OCI-LY1 (cell line): ENCODE data around the gene FANCD2.

Experiments used
- H2AFZ ChIP-seq: fragments of 200-600 bp; sonication (generic), shearing (Covaris generic); 2 replicates; pipeline ENCODE4 v1.6.0; 2014; ENCODE audit warnings: antibody characterized with exemption, mild to moderate bottlenecking, low read length
- H3F3A ChIP-seq: fragments of 200-600 bp; sonication (generic), shearing (Covaris generic); 2 replicates; pipeline ENCODE4 v1.6.0; 2014; ENCODE audit warnings: mild to moderate bottlenecking, antibody characterized with exemption, low read length, moderate library complexity; ENCODE audit not compliant: insufficient read depth
- H3K27ac ChIP-seq: fragments of 200-600 bp; sonication (generic); 2 replicates; pipeline ENCODE4 v1.5.1; 2014; ENCODE audit warnings: low read length, mixed run types, mild to moderate bottlenecking, low read depth; ENCODE audit not compliant: poor library complexity, severe bottlenecking
- H3K27me3 ChIP-seq: fragments of 200-600 bp; sonication (generic); 2 replicates; pipeline ENCODE4 v1.6.0; 2014; ENCODE audit warnings: antibody characterized with exemption, mild to moderate bottlenecking, low read length, moderate library complexity; ENCODE audit not compliant: insufficient read depth
- H3K36me3 ChIP-seq: fragments of 200-600 bp; sonication (generic); 2 replicates; pipeline ENCODE4 v1.6.1; 2014; ENCODE audit warnings: mild to moderate bottlenecking, antibody characterized with exemption, low read length, moderate library complexity, mixed read lengths; ENCODE audit not compliant: insufficient read depth
- H3K4me1 ChIP-seq: fragments of 200-600 bp; sonication (generic); 2 replicates; pipeline ENCODE4 v1.5.1; 2014; ENCODE audit warnings: mild to moderate bottlenecking, low read length, moderate library complexity; ENCODE audit not compliant: insufficient read depth, severe bottlenecking
- H3K4me2 ChIP-seq: fragments of 200-600 bp; sonication (generic), shearing (Covaris generic); 2 replicates; pipeline ENCODE4 v1.6.1; 2014; ENCODE audit warnings: low read length
- H3K4me3 ChIP-seq: fragments of 200-600 bp; sonication (generic); 2 replicates; pipeline ENCODE4 v1.5.1; 2014; ENCODE audit warnings: low read length, low read depth, mild to moderate bottlenecking, mixed read lengths; ENCODE audit not compliant: poor library complexity, severe bottlenecking
- H3K79me2 ChIP-seq: fragments of 200-600 bp; shearing (Covaris generic); 2 replicates; pipeline ENCODE4 v1.6.1; 2016; ENCODE audit warnings: mixed run types, low read length, mixed read lengths; ENCODE audit not compliant: insufficient read depth
- H3K9ac ChIP-seq: fragments of 200-600 bp; sonication (generic), shearing (Covaris generic); 2 replicates; pipeline ENCODE4 v1.6.1; 2014; ENCODE audit warnings: mild to moderate bottlenecking, low read length, mixed read lengths
- H3K9me2 ChIP-seq: fragments of 200-600 bp; sonication (generic), shearing (Covaris generic); 2 replicates; pipeline ENCODE4 v1.6.1; 2014; ENCODE audit warnings: low read depth, mild to moderate bottlenecking, low read length, mixed read lengths
- H3K9me3 ChIP-seq: fragments of 200-600 bp; shearing (Covaris generic); 2 replicates; pipeline ENCODE4 v1.6.1; 2014; ENCODE audit warnings: low read length, mixed read lengths
- H4K20me1 ChIP-seq: fragments of 200-600 bp; sonication (generic), shearing (Covaris generic); 2 replicates; pipeline ENCODE4 v1.6.0; 2016; ENCODE audit warnings: mild to moderate bottlenecking, low read length; ENCODE audit not compliant: insufficient read depth
- EZH2 ChIP-seq: fragments of 200-600 bp; sonication (generic), shearing (Covaris generic); IDR thresholded peaks from 2 replicates; pipeline ENCODE4 v1.8.0; 2017; ENCODE audit warnings: borderline replicate concordance, mixed run types, mild to moderate bottlenecking, antibody characterized with exemption, low read length, moderate library complexity, mixed read lengths
- TF ChIP-seq, protein P1 (sequence below): fragments of 200-600 bp; sonication (generic), shearing (Covaris generic); IDR thresholded peaks from 2 replicates; pipeline ENCODE4 v1.5.1; 2017; ENCODE audit warnings: mild to moderate bottlenecking, antibody characterized with exemption, low read length, moderate library complexity, mixed read lengths

The FANCD2 gene

DNA sequence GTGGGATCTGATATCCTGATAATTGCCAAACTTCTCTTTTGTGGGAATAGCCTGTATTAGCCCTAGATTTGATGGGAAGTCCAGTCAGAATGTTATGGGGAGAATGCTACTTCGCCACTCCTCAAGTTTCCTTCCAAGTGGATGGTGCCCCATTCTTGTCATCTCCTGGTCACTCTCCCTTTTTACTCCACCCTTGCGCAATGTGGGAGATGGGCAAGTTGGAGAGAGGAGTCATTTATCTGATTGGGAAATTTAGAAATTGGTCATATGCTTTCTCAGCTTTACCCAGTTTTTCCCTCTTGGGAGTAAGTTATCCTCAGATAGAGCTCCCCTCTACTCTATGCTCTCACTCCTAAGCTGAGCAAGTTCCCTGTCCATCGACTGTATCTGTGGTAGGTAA lies 67.4 kb downstream of the FANCD2 start:
- no peak overlapping the region for H3K4me2 ChIP-seq
- no peaks in the 10 kb centered on the region for H3K27me3 ChIP-seq
- TF ChIP-seq, protein P1, sequence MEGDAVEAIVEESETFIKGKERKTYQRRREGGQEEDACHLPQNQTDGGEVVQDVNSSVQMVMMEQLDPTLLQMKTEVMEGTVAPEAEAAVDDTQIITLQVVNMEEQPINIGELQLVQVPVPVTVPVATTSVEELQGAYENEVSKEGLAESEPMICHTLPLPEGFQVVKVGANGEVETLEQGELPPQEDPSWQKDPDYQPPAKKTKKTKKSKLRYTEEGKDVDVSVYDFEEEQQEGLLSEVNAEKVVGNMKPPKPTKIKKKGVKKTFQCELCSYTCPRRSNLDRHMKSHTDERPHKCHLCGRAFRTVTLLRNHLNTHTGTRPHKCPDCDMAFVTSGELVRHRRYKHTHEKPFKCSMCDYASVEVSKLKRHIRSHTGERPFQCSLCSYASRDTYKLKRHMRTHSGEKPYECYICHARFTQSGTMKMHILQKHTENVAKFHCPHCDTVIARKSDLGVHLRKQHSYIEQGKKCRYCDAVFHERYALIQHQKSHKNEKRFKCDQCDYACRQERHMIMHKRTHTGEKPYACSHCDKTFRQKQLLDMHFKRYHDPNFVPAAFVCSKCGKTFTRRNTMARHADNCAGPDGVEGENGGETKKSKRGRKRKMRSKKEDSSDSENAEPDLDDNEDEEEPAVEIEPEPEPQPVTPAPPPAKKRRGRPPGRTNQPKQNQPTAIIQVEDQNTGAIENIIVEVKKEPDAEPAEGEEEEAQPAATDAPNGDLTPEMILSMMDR: no peak
- TF ChIP-seq EZH2: no peak
- H3K79me2 ChIP-seq: no peaks in the 10 kb centered on the region
- H3K9me3 ChIP-seq: no peaks in the 10 kb centered on the region
- no peaks in the 10 kb centered on the region for H3F3A ChIP-seq
- H3K27ac ChIP-seq: no peak overlapping the region
- no peak overlapping the region for H3K4me3 ChIP-seq
- H3K36me3 ChIP-seq: peaks cover 74% of the 10 kb centered on the region
- H3K4me1 ChIP-seq: no peaks in the 10 kb centered on the region
- H3K9ac ChIP-seq: no peak overlapping the region
- H4K20me1 ChIP-seq: no peaks in the 10 kb centered on the region
- H3K9me2 ChIP-seq: no peaks in the 10 kb centered on the region
- no peak overlapping the region for H2AFZ ChIP-seq

DNA sequence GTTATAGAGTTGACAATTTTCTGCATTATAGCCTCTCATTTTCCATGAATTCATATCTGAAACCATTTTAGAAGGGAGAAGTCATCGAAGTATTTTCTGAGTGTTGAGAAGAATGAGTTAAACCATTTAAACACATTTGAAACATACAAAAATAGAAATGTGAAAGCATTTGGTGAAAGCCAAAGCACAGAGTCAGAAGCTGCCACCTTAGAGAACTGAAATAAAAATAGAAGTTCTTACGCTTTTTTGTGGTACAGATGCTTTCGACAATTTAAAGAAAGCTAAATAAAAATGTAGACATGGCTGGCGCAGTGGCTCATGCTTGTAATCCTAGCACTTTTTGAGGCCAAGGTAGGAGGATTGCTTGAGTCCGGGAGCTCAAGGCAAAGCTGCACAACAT lies 72.8 kb downstream of the FANCD2 start:
- H3K9ac ChIP-seq: no peak overlapping the region
- no peaks in the 10 kb centered on the region for H3K9me3 ChIP-seq
- H3K36me3 ChIP-seq: peaks cover 58% of the 10 kb centered on the region
- no peaks in the 10 kb centered on the region for H3K79me2 ChIP-seq
- no peak overlapping the region for H2AFZ ChIP-seq
- H4K20me1 ChIP-seq: no peaks in the 10 kb centered on the region
- no peak overlapping the region for H3K4me3 ChIP-seq
- TF ChIP-seq EZH2: no peak
- TF ChIP-seq, protein P1: no peak
- H3K9me2 ChIP-seq: no peaks in the 10 kb centered on the region
- no peak overlapping the region for H3K4me2 ChIP-seq
- H3F3A ChIP-seq: no peaks in the 10 kb centered on the region
- no peaks in the 10 kb centered on the region for H3K27me3 ChIP-seq
- H3K4me1 ChIP-seq: no peaks in the 10 kb centered on the region
- H3K27ac ChIP-seq: no peak overlapping the region

DNA sequence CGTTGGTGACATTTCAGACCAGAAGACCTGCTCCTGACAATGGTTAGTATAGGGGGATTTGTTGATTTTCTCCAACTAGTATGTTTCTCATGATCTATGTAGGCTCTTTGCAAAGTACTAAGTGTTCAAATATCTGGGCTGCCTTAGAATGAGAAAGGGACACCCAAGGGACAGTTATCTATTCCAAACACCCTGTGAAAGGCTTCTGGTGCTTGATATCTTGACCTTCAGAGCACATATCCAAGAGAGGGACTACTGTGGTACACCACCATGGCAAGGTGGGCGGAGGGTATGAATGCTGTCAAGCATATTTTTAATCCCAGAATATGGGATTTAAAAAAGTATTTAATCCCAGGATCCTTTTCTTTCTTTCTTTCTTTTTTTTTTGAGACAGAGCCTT lies 80.7 kb downstream of the FANCD2 start:
- TF ChIP-seq, protein P1: no peak
- TF ChIP-seq EZH2: no peak
- Histone ChIP-seq H3K4me1 (no peaks in the 10 kb centered on the region), H3K4me3 (no peak overlapping the region)

More for the DNA sequence above, 80.7 kb downstream of the FANCD2 start:
- Histone ChIP-seq H3K4me2 (no peak overlapping the region), H3K9me2 (no peaks in the 10 kb centered on the region), H4K20me1 (no peaks in the 10 kb centered on the region), H3K27ac (no peak overlapping the region), H2AFZ (no peak overlapping the region), H3K9ac (no peak overlapping the region), H3K79me2 (no peaks in the 10 kb centered on the region), H3F3A (no peaks in the 10 kb centered on the region), H3K9me3 (no peaks in the 10 kb centered on the region), H3K27me3 (no peaks in the 10 kb centered on the region), H3K36me3 (peaks cover under 1% of the 10 kb centered on the region; the same call in 1 of the 2 replicates)
